Neural progenitor cell (in vitro differentiated cells): Measurements from ENCODE around the gene PCARE. TPM values are rescaled to one million over a fixed set of nuclear protein-coding genes. Genes with fewer than 3 reads are reported as not detected.

Source experiments
- DNase-seq: peaks from one replicate; pipeline ENCODE4 v3.0.0-alpha.2; 2016; ENCODE audit warnings: low spot score
- H2AFZ ChIP-seq: fragments of 200-600 bp; sonication (generic); replicated peaks from 2 replicates; pipeline ENCODE4 v1.6.1; 2016; ENCODE audit warnings: antibody characterized with exemption
- H3F3A ChIP-seq: fragments of 200-600 bp; sonication (generic); 2 replicates; pipeline ENCODE4 v1.6.1; 2016; ENCODE audit warnings: antibody characterized with exemption, low read depth
- H3K27ac ChIP-seq: fragments of 200-600 bp; sonication (generic); 2 replicates; pipeline ENCODE4 v1.5.1; 2016; ENCODE audit warnings: mild to moderate bottlenecking
- H3K27me3 ChIP-seq: fragments of 200-600 bp; sonication (generic); 2 replicates; pipeline ENCODE4 v1.6.1; 2016; ENCODE audit warnings: mild to moderate bottlenecking, moderate library complexity
- H3K36me3 ChIP-seq: fragments of 200-600 bp; sonication (generic); 2 replicates; pipeline ENCODE4 v1.5.1; 2016
- H3K4me1 ChIP-seq: fragments of 200-600 bp; sonication (generic); 2 replicates; pipeline ENCODE4 v1.6.1; 2016; ENCODE audit warnings: mixed run types
- H3K4me2 ChIP-seq: fragments of 200-600 bp; sonication (generic); 2 replicates; pipeline ENCODE4 v1.6.1; 2016
- H3K4me3 ChIP-seq: fragments of 200-600 bp; sonication (generic); 2 replicates; pipeline ENCODE4 v1.5.1; 2016
- H3K79me2 ChIP-seq: fragments of 200-600 bp; sonication (generic); 2 replicates; pipeline ENCODE4 v1.6.1; 2016; ENCODE audit warnings: low read depth
- H3K9ac ChIP-seq: fragments of 200-600 bp; sonication (generic); 2 replicates; pipeline ENCODE4 v1.6.1; 2016
- H3K9me3 ChIP-seq: fragments of 200-600 bp; sonication (generic); 2 replicates; pipeline ENCODE4 v1.5.1; 2016; ENCODE audit warnings: low read depth
- H4K20me1 ChIP-seq: fragments of 200-600 bp; sonication (generic); 2 replicates; pipeline ENCODE4 v1.6.1; 2016; ENCODE audit warnings: low read depth
- H3K27ac Mint-ChIP-seq: 3 replicates; pipeline ENCODE4 v1.8.0; 2021; ENCODE audit warnings: mixed read lengths
- H3K27me3 Mint-ChIP-seq: 2 replicates; pipeline ENCODE4 v1.8.0; 2022; ENCODE audit warnings: low read depth, mild to moderate bottlenecking, inconsistent platforms, moderate library complexity, mixed read lengths; ENCODE audit not compliant: insufficient read depth
- H3K36me3 Mint-ChIP-seq: 3 replicates; pipeline ENCODE4 v1.8.0; 2021; ENCODE audit warnings: mixed read lengths
- H3K4me1 Mint-ChIP-seq: 3 replicates; pipeline ENCODE4 v1.8.0; 2021; ENCODE audit warnings: mixed read lengths
- H3K4me3 Mint-ChIP-seq: 3 replicates; pipeline ENCODE4 v1.8.0; 2021; ENCODE audit warnings: mild to moderate bottlenecking, moderate library complexity, mixed read lengths
- H3K9me3 Mint-ChIP-seq: 3 replicates; pipeline ENCODE4 v1.8.0; 2020; ENCODE audit warnings: mixed read lengths
- CTCF ChIP-seq: fragments of 200-600 bp; sonication (generic); IDR thresholded peaks from 2 replicates; pipeline ENCODE4 v1.5.1; 2017; ENCODE audit warnings: antibody characterized with exemption, mild to moderate bottlenecking
- EZH2 ChIP-seq: fragments of 200-600 bp; sonication (generic); IDR thresholded peaks from 2 replicates; pipeline ENCODE4 v1.6.1; 2017; ENCODE audit warnings: antibody characterized with exemption, mild to moderate bottlenecking, moderate library complexity
- EZH2phosphoT487 ChIP-seq: fragments of 200-600 bp; sonication (generic); IDR thresholded peaks from 2 replicates; pipeline ENCODE4 v1.6.1; 2017; ENCODE audit warnings: antibody characterized with exemption
- total RNA-seq: library from RNA; depleted of rRNA; stranded (reverse); fragments of >200 nt; gene quantifications from 2 replicates; pipeline ENCODE4 v1.2.3, GENCODE V29; 2015; ENCODE audit warnings: low replicate concordance

PCARE gene
- total RNA-seq, 1 donor from 2014 or later, result not detected

GRCh38 chr2:29114946-29115609, 40.8 kb upstream of the PCARE start, which contains the start of gene CLIP4:
CLIP4 (plus strand) TSS chr2:29115415; CDS start chr2:29121389, 5,974 bp downstream.
- Histone ChIP-seq H3K27me3 (peaks cover 95% of the 10 kb centered on the region), H3K27ac (no peak within 1 kb of the TSS), H4K20me1 (no peaks in the 10 kb centered on the region), H3K4me3 (peak within 1 kb of the TSS; percentile 49), H3K36me3 (no peaks in the 10 kb centered on the region), H3K9ac (no peak within 1 kb of the TSS), H3K4me2 (peak within 1 kb of the TSS; percentile 80), H3K9me3 (no peaks in the 10 kb centered on the region), H3K4me1 (peaks cover 2% of the 10 kb centered on the region), H3K79me2 (no peaks in the 10 kb centered on the region), H2AFZ (peak within 1 kb of the TSS; percentile 95), H3F3A (no peaks in the 10 kb centered on the region)
- Mint-ChIP-seq H3K36me3 (peaks cover 2% of the 10 kb centered on the region), H3K27me3 (peaks cover 13% of the 10 kb centered on the region), H3K4me1 (peaks cover 19% of the 10 kb centered on the region), H3K27ac (peak within 1 kb of the TSS; percentile 99), H3K9me3 (no peaks in the 10 kb centered on the region), H3K4me3 (peak within 1 kb of the TSS; percentile 93)
- peak; percentile 70 for DNase-seq
- TF ChIP-seq CTCF (no peak), EZH2 (peak; percentile 61), EZH2phosphoT487 (no peak)

GRCh38 chr2:29114586-29114945, 40.2 kb upstream of the PCARE start:
- no peak for DNase-seq
- H3K4me1 ChIP-seq, result peaks cover 2% of the 10 kb centered on the region
- H3K27me3 ChIP-seq, result peaks cover 90% of the 10 kb centered on the region
- H3K27ac ChIP-seq, result no peak overlapping the region
- H3F3A ChIP-seq, result no peaks in the 10 kb centered on the region
- H3K27me3 Mint-ChIP-seq, result peaks cover 13% of the 10 kb centered on the region
- H3K4me2 ChIP-seq, result peak overlapping the region; percentile 80
- H3K36me3 ChIP-seq, result no peaks in the 10 kb centered on the region
- peak overlapping the region; percentile 95 for H2AFZ ChIP-seq
- peaks cover 2% of the 10 kb centered on the region for H3K36me3 Mint-ChIP-seq
- no peaks in the 10 kb centered on the region for H4K20me1 ChIP-seq
- H3K4me3 ChIP-seq, result no peak overlapping the region
- no peaks in the 10 kb centered on the region for H3K9me3 ChIP-seq
- TF ChIP-seq EZH2 (peak; percentile 15), CTCF (no peak), EZH2phosphoT487 (no peak)
- no peaks in the 10 kb centered on the region for H3K79me2 ChIP-seq
- H3K9me3 Mint-ChIP-seq, result no peaks in the 10 kb centered on the region
- peaks cover 19% of the 10 kb centered on the region for H3K4me1 Mint-ChIP-seq
- no peak overlapping the region for H3K9ac ChIP-seq
- peak overlapping the region; percentile 99 for H3K27ac Mint-ChIP-seq
- H3K4me3 Mint-ChIP-seq, result peak overlapping the region; percentile 90

- Histone ChIP-seq H3K27ac (no peak overlapping the region), H3K79me2 (no peaks in the 10 kb centered on the region), H3K4me1 (peaks cover 2% of the 10 kb centered on the region), H3K36me3 (no peaks in the 10 kb centered on the region), H3K4me2 (no peak overlapping the region), H3K27me3 (peaks cover 83% of the 10 kb centered on the region), H2AFZ (no peak overlapping the region), H3K4me3 (no peak overlapping the region), H3K9ac (no peak overlapping the region), H3F3A (no peaks in the 10 kb centered on the region), H3K9me3 (no peaks in the 10 kb centered on the region), H4K20me1 (no peaks in the 10 kb centered on the region)
- no peak overlapping the region for H3K27ac Mint-ChIP-seq
- TF ChIP-seq EZH2phosphoT487 (no peak), EZH2 (no peak), CTCF (no peak)
- peaks cover 13% of the 10 kb centered on the region for H3K27me3 Mint-ChIP-seq
- H3K4me3 Mint-ChIP-seq, result peak overlapping the region; percentile 90
- no peak for DNase-seq
- peaks cover 19% of the 10 kb centered on the region for H3K4me1 Mint-ChIP-seq
- H3K9me3 Mint-ChIP-seq, result no peaks in the 10 kb centered on the region
- H3K36me3 Mint-ChIP-seq, result peaks cover 2% of the 10 kb centered on the region
These were observed 39.6 kb upstream of the PCARE start for GRCh38 chr2:29113891-29114321.
